Mesothelial cell of epicardium (in vitro differentiated cells): ENCODE results near the gene PCED1B. TPM values are rescaled to one million over a fixed set of nuclear protein-coding genes. Genes with fewer than 3 reads are reported as not detected.

Source experiments
- DNase-seq, 2 experiments: peaks; one replicate each; pipeline ENCODE4 v3.0.0; 2021; ENCODE audit warnings: low spot score in 2 of 2; ENCODE audit not compliant: unreplicated experiment in 2 of 2
- H3K27ac Mint-ChIP-seq: 2 replicates; pipeline ENCODE4 v1.8.0; 2021; ENCODE audit warnings: mixed read lengths
- H3K27me3 Mint-ChIP-seq: 2 replicates; pipeline ENCODE4 v1.8.0; 2021; ENCODE audit warnings: low read depth, mixed read lengths
- H3K36me3 Mint-ChIP-seq: 2 replicates; pipeline ENCODE4 v1.8.0; 2021; ENCODE audit warnings: mixed read lengths
- H3K4me1 Mint-ChIP-seq: 2 replicates; pipeline ENCODE4 v1.8.0; 2021; ENCODE audit warnings: mixed read lengths
- H3K4me3 Mint-ChIP-seq: 2 replicates; pipeline ENCODE4 v1.8.0; 2021; ENCODE audit warnings: mild to moderate bottlenecking, moderate library complexity, mixed read lengths
- H3K9me3 Mint-ChIP-seq: 2 replicates; pipeline ENCODE4 v1.8.0; 2021; ENCODE audit warnings: mixed read lengths
- total RNA-seq: library from RNA; stranded (reverse); gene quantifications from 3 replicates; pipeline ENCODE4 v1.2.1, GENCODE V29; 2021
- TF ChIP-seq, protein P1 (sequence below): fragments of 200-600 bp; sonication (generic); IDR thresholded peaks from one replicate; pipeline ENCODE4 v1.5.0; 2021; ENCODE audit warnings: antibody characterized with exemption; ENCODE audit not compliant: unreplicated experiment

PCED1B gene
- total RNA-seq, 1 donor from 2014 or later, result 2.8 TPM

- no peak overlapping the region for H3K27ac Mint-ChIP-seq
- H3K4me1 Mint-ChIP-seq, result peaks cover 11% of the 10 kb centered on the region
- TF ChIP-seq, protein P1, sequence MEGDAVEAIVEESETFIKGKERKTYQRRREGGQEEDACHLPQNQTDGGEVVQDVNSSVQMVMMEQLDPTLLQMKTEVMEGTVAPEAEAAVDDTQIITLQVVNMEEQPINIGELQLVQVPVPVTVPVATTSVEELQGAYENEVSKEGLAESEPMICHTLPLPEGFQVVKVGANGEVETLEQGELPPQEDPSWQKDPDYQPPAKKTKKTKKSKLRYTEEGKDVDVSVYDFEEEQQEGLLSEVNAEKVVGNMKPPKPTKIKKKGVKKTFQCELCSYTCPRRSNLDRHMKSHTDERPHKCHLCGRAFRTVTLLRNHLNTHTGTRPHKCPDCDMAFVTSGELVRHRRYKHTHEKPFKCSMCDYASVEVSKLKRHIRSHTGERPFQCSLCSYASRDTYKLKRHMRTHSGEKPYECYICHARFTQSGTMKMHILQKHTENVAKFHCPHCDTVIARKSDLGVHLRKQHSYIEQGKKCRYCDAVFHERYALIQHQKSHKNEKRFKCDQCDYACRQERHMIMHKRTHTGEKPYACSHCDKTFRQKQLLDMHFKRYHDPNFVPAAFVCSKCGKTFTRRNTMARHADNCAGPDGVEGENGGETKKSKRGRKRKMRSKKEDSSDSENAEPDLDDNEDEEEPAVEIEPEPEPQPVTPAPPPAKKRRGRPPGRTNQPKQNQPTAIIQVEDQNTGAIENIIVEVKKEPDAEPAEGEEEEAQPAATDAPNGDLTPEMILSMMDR, result no peak
- no peaks in the 10 kb centered on the region for H3K36me3 Mint-ChIP-seq
- no peak for DNase-seq
- H3K4me3 Mint-ChIP-seq, result no peak overlapping the region
- no peaks in the 10 kb centered on the region for H3K9me3 Mint-ChIP-seq
- H3K27me3 Mint-ChIP-seq, result peaks cover 7% of the 10 kb centered on the region
These were observed 9.1 kb upstream of the PCED1B start for GRCh38 chr12:47070310-47070709.

- H3K4me1 Mint-ChIP-seq, result peaks cover 11% of the 10 kb centered on the region
- DNase-seq, result no peak
- TF ChIP-seq, protein P1, result peak; percentile 51
These were observed 8.1 kb upstream of the PCED1B start for GRCh38 chr12:47071241-47071852.

GRCh38 chr12:47073951-47074350 lies 5.5 kb upstream of the PCED1B start:
- TF ChIP-seq, protein P1, result no peak
- no peak overlapping the region for H3K27ac Mint-ChIP-seq
- no peak for DNase-seq
- peaks cover 16% of the 10 kb centered on the region for H3K4me1 Mint-ChIP-seq
- H3K4me3 Mint-ChIP-seq, result no peak overlapping the region
- peaks cover 36% of the 10 kb centered on the region for H3K27me3 Mint-ChIP-seq
- H3K9me3 Mint-ChIP-seq, result no peaks in the 10 kb centered on the region
- H3K36me3 Mint-ChIP-seq, result no peaks in the 10 kb centered on the region

More at GRCh38 chr12:47071241-47071852, 8.1 kb upstream of the PCED1B start:
- Mint-ChIP-seq H3K27me3 (peaks cover 15% of the 10 kb centered on the region), H3K9me3 (no peaks in the 10 kb centered on the region), H3K27ac (no peak overlapping the region), H3K4me3 (no peak overlapping the region), H3K36me3 (no peaks in the 10 kb centered on the region)

DNA sequence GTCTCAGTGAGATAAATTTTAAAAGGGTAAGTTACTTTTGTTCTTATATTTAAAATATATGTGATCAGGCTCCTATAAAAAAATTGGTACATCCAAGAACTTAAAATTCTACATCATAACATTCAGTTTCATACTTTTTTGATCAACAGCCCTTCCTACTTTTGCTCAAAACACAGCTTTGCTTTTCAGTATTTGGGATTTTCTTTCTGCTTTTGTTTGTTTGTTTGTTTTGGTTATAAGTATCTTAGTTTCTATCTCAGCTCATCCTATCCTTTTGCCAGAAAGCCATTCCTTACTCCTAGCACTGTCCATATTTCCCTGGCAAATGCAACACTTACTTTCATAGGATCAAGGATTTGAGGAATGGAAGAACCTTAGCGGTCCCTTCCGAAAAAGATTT lies 4.7 kb upstream of the PCED1B start:
- H3K4me3 Mint-ChIP-seq, result no peak overlapping the region
- H3K36me3 Mint-ChIP-seq, result no peaks in the 10 kb centered on the region
- no peak for DNase-seq
- H3K4me1 Mint-ChIP-seq, result peaks cover 22% of the 10 kb centered on the region
- TF ChIP-seq, protein P1, result no peak
- no peak overlapping the region for H3K27ac Mint-ChIP-seq
- H3K9me3 Mint-ChIP-seq, result no peaks in the 10 kb centered on the region
- H3K27me3 Mint-ChIP-seq, result peaks cover 42% of the 10 kb centered on the region

- TF ChIP-seq, protein P1, result no peak
- H3K4me3 Mint-ChIP-seq, result no peak overlapping the region
- peaks cover 18% of the 10 kb centered on the region for H3K4me1 Mint-ChIP-seq
- H3K27ac Mint-ChIP-seq, result no peak overlapping the region
- H3K9me3 Mint-ChIP-seq, result no peaks in the 10 kb centered on the region
- H3K27me3 Mint-ChIP-seq, result peaks cover 45% of the 10 kb centered on the region
- DNase-seq, result no peak
- H3K36me3 Mint-ChIP-seq, result no peaks in the 10 kb centered on the region
These were observed 4.0 kb upstream of the PCED1B start for GRCh38 chr12:47075192-47076084.
